ENCODE data around the gene CAPZA2.

CAPZA2 gene

GRCh38 chr7:116851671-116852070 lies 10.7 kb upstream of the CAPZA2 start:
- TF ChIP-seq YY1 (IDR thresholded peaks at IDR 0.05; ENCODE audit: low read depth) (no peak), ZBTB7A (IDR thresholded peaks at IDR 0.05; ENCODE audit: low read depth) (no peak), REST (IDR thresholded peaks at IDR 0.05; ENCODE audit: low read depth) (no peak), FOXM1 (IDR thresholded peaks at IDR 0.05; ENCODE audit: borderline replicate concordance, low read depth) (no peak), EGR1 (IDR thresholded peaks at IDR 0.05) (no peak), TEAD4 (IDR thresholded peaks at IDR 0.05) (no peak)

- no peak for TF ChIP-seq CEBPB (IDR thresholded peaks at IDR 0.05)
- TF ChIP-seq TCF12 (IDR thresholded peaks at IDR 0.05; ENCODE audit: low read depth): no peak
Observed at GRCh38 chr7:116854132-116854531, 8.3 kb upstream of the CAPZA2 start.

- no peak for TF ChIP-seq YY1 (IDR thresholded peaks at IDR 0.05; ENCODE audit: low read depth)
- TF ChIP-seq TCF12 (IDR thresholded peaks at IDR 0.05; ENCODE audit: low read depth): no peak
- TF ChIP-seq RAD21 (IDR thresholded peaks at IDR 0.05; ENCODE audit: low read depth): no peak
- no peak for TF ChIP-seq TEAD4 (IDR thresholded peaks at IDR 0.05)
- no peak for TF ChIP-seq REST (IDR thresholded peaks at IDR 0.05; ENCODE audit: low read depth)
- no peak for TF ChIP-seq TAF1 (IDR thresholded peaks at IDR 0.05; ENCODE audit: low read depth)
- no peak for TF ChIP-seq ZBTB7A (IDR thresholded peaks at IDR 0.05; ENCODE audit: low read depth)
- TF ChIP-seq CREB1 (IDR thresholded peaks at IDR 0.05; ENCODE audit: low read depth): no peak
- no peak for TF ChIP-seq EP300 (IDR thresholded peaks at IDR 0.05; ENCODE audit: borderline replicate concordance)
Observed at GRCh38 chr7:116857052-116857451, 5.3 kb upstream of the CAPZA2 start.

DNA sequence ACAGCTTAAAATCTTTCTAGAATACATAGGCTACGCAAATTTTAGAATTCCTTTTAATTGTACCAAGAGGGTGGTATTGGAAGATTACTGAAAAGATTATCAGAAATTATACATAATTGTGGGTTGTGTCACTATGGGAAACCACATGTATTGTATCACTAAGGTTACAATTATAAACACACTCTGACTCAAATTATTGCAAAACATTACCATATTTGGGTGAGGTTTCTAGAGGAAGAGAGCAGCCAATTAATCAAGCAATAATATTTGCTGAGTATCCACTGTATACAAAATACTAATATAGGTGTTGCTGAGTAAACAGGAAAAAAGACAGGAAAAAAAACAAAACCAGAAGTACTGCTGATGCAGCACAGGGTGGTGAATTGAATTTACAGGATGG lies 3.1 kb upstream of the CAPZA2 start:
- TF ChIP-seq REST (IDR thresholded peaks at IDR 0.05; ENCODE audit: low read depth) (no peak), CEBPB (IDR thresholded peaks at IDR 0.05) (no peak), EGR1 (IDR thresholded peaks at IDR 0.05) (no peak), YY1 (IDR thresholded peaks at IDR 0.05; ENCODE audit: low read depth) (no peak)

GRCh38 chr7:116861717-116862116 lies 670 bp upstream of the CAPZA2 start:
- no peak for TF ChIP-seq ZBTB7A (IDR thresholded peaks at IDR 0.05; ENCODE audit: low read depth)
- no peak for TF ChIP-seq EGR1 (IDR thresholded peaks at IDR 0.05)
- TF ChIP-seq REST (IDR thresholded peaks at IDR 0.05; ENCODE audit: low read depth): no peak

GRCh38 chr7:116862951-116863670 lies 724 bp downstream of the CAPZA2 start:
- no peak for TF ChIP-seq CREB1 (IDR thresholded peaks at IDR 0.05; ENCODE audit: low read depth)
- TF ChIP-seq EGR1 (IDR thresholded peaks at IDR 0.05): no peak
- no peak for TF ChIP-seq TCF12 (IDR thresholded peaks at IDR 0.05; ENCODE audit: low read depth)
- no peak for TF ChIP-seq FOXM1 (IDR thresholded peaks at IDR 0.05; ENCODE audit: borderline replicate concordance, low read depth)
- TF ChIP-seq EP300 (IDR thresholded peaks at IDR 0.05; ENCODE audit: borderline replicate concordance): no peak
- TF ChIP-seq, protein P1, sequence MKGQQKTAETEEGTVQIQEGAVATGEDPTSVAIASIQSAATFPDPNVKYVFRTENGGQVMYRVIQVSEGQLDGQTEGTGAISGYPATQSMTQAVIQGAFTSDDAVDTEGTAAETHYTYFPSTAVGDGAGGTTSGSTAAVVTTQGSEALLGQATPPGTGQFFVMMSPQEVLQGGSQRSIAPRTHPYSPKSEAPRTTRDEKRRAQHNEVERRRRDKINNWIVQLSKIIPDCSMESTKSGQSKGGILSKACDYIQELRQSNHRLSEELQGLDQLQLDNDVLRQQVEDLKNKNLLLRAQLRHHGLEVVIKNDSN (IDR thresholded peaks at IDR 0.05): no peak
- no peak for TF ChIP-seq MAX (IDR thresholded peaks at IDR 0.05)
- no peak for TF ChIP-seq CEBPB (IDR thresholded peaks at IDR 0.05)
- TF ChIP-seq ZBTB7A (IDR thresholded peaks at IDR 0.05; ENCODE audit: low read depth): no peak; the same call in 1 of the 2 replicates
- no peak for TF ChIP-seq REST (IDR thresholded peaks at IDR 0.05; ENCODE audit: low read depth)
- TF ChIP-seq YY1 (IDR thresholded peaks at IDR 0.05; ENCODE audit: low read depth): no peak
- no peak for TF ChIP-seq TAF1 (IDR thresholded peaks at IDR 0.05; ENCODE audit: low read depth)
- no peak for TF ChIP-seq NFIC (IDR thresholded peaks at IDR 0.05)

Data from Ishikawa (cell line).